ENCODE results near the gene PLPP4. TPM values are rescaled to one million over a fixed set of nuclear protein-coding genes. Genes with fewer than 3 reads are reported as not detected.

Gene PLPP4
- total RNA-seq, 3 donors from 2014 or later: not detected

DNA sequence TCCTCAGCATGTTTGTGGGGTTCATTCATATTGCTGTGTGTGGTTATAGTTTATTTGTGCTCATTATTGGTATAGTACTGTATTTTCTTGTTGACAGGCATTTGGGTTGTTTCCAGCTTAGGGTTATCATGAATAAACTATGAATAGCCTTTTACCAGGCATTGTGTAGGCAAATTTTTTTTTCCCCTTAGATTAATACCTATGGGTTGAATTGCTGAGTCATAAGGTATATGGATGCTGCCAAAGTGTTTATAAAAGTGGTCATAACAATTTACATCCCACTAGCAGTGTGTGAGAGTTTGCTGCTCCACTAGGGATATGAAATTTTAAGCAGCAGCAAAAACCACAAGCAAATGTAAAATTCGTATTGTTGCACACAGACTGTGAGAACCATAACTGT lies 175.0 kb downstream of the PLPP4 start:
- Mint-ChIP-seq H3K4me1 (ENCODE audit: low read depth) (no peaks in the 10 kb centered on the region), H3K27me3 (ENCODE audit: low read depth) (peaks cover 3% of the 10 kb centered on the region), H3K36me3 (ENCODE audit: insufficient read depth) (no peaks in the 10 kb centered on the region), H3K4me3 (no peak overlapping the region), H3K9me3 (peaks cover 3% of the 10 kb centered on the region)
- no peak for ATAC-seq
- no peak for DNase-seq

DNA sequence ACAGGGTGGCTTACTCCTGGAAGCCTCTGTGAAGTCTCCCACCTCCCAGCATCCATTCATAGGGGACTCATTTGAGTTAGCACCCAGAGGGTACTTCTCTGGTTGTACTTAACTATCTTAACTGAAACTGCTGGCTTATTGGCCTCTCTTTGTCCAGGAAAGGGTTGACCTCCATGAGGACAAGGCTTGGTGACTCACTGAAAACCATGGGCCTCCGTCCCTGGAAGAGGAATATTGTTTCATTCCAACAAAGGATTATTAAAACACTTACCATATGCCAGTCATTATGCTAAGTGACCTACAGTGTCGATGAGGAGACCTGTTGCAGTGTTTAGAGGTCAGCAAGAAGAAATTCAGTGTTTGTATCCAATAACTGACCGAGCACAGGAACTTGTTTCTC lies 175.9 kb downstream of the PLPP4 start:
- Mint-ChIP-seq H3K27me3 (ENCODE audit: low read depth) (peaks cover 3% of the 10 kb centered on the region), H3K36me3 (ENCODE audit: insufficient read depth) (no peaks in the 10 kb centered on the region), H3K4me3 (no peak overlapping the region), H3K9me3 (peaks cover 3% of the 10 kb centered on the region), H3K4me1 (ENCODE audit: low read depth) (no peaks in the 10 kb centered on the region)
- DNase-seq: no peak
- no peak for ATAC-seq

DNA sequence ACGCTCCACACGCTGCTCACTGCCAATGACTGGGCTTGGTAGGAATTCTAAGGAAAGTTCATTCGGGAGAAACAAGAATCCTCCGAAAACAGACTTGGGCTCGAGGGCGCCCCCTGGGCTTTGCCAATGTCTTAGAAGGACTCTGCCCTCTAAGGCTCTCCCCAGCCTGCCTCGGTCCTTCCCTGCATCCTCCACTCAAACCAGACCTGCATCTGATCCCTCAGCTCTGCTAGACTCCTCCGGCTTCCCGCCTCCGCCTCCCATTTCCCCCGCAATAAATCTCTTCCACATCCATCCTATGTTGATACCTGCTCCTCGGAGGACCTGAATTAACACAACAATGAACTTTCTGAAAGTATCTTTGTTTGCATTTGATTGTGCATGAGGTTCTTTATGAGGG lies 177.6 kb downstream of the PLPP4 start:
- Mint-ChIP-seq H3K36me3 (ENCODE audit: insufficient read depth) (no peaks in the 10 kb centered on the region), H3K27me3 (ENCODE audit: low read depth) (peaks cover 3% of the 10 kb centered on the region), H3K9me3 (no peaks in the 10 kb centered on the region), H3K4me1 (ENCODE audit: low read depth) (no peaks in the 10 kb centered on the region), H3K4me3 (no peak overlapping the region)
- DNase-seq (no peak), ATAC-seq (no peak)
